H54 (cell line): ENCODE results near the gene TCEA2.

Source experiments
- DNase-seq: peaks from one replicate; pipeline ENCODE4 v3.0.0; 2011; ENCODE audit warnings: low spot score, mixed read lengths; ENCODE audit not compliant: insufficient read length
- FAIRE-seq: peaks from 3 replicates; lab custom pipeline; 2011; peaks lifted over from hg19 to GRCh38; lab: Jason Lieb, UNC
- POLR2A ChIP-seq: IDR thresholded peaks from 2 replicates; pipeline ENCODE4 v1.6.1; 2011; ENCODE audit warnings: low read depth, mild to moderate bottlenecking, low read length

Gene TCEA2

DNA sequence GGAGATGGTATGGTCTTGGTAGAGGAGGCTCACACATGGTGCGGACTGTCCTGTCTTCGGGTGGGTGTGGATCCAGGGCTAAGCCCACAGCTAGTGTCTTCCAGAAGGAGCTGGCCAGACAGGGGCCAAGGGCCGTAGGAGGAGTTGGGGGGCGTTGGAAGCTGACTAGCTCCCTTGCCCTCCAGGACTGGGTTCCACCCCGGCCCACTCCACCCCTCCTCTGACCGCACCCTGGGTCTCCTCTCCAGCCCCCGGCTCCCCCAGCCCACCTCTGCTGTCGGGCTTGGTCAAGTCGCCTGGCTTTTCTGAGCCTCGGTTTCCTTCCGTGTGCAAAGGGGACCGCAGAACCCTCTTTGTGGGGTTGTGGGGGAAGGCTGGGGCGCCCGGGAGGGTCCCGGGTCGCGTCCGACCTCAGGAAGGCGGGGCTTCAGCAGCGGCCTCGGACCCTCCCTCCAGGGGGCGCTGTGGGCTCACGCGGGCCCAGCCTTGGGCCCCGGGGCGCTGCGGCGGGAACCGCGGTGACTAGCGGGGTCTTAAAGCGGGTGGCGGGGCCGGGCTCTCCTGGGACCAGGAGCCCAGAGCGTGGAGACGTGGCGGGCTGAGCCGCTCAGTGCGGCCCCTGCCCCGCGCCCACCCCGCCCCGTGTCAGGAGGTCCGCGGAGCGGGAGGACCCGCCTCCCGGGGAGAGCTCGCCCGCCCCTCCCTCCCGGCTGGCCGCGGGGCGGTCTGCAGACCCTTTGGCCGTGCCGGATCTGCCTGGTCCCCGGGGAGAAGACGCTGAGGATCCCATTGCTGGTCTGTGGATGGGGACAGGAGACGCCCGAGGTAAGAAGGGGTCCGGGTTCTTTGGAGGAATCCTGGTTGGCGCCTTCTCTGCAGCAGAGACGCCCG is 39.0 kb downstream of the TCEA2 start:
- no peak for TF ChIP-seq POLR2A
- DNase-seq (peak; percentile 72), FAIRE-seq (no peak)

DNA sequence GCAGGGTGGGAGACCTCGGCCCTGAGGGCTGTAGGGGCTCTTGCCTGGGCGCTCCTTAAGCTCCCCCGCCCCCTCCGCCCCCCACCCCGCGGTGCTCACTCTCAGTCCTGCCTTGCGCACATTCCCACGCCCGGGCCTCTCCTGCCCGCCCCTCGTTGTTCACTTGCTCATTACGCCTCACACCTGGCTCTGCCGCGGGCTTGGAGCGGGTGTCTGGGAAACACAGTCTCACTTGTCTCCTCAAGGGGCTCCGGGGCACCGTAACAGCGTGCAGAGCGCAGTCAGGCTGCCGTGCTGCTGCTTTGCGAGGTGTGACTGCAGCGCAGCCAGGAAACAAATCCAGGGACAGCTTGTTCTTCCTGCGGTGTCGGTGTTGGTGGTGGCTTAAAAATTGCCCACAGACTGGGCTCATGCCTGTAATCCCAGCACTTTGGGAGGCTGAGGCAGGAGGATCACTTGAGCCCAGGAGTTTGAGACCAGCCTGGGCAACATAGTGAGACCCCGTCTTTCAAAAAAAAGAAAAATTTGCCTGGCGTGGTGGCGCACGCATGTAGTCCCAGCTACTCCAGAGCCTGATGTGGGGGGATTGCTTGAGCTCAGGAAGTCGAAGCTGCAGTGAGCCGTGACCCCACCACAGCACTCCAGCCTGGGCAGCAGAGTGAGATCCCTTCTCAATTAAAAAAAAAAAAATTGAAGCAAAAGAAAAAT is 39.8 kb downstream of the TCEA2 start:
- DNase-seq (no peak), FAIRE-seq (no peak)
- TF ChIP-seq POLR2A, result no peak

DNA sequence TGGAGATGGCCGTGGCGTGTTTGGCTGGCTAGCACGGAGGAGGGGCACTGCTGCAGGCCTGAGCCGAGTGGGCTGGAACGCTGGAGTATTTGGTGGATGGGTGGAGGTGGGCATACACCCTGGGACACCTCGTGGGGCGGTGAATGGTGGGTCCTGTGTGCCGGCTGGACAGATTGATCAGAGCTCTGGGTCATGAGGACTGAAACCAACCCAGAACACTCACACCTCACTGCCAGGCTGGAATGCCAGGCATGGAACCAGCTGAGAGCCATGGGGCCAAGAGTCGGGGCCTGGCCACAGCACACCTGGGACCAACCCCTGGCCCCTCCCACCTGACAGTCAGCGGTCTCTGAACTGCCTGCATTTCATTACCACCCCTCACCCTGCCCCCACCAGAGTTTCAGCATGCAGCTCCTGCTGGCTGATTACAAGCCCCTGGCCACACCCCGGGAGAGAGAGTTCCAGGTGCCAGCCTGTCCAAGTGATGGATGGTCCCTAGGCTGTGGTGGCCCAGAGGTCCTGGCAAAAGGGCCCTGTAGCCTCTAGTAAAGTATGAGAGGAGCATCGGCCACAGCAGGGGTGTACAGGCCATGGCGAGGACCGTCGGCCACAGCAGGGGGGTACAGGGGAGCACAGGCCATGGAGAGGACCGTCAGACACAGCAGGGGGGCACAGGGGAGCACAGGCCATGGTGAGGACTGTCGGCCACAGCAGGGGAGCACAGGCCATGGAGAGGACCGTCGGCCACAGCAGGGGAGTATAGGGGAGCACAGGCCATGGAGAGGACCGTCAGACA is 41.1 kb downstream of the TCEA2 start:
- no peak for TF ChIP-seq POLR2A
- FAIRE-seq (no peak), DNase-seq (no peak)

DNA sequence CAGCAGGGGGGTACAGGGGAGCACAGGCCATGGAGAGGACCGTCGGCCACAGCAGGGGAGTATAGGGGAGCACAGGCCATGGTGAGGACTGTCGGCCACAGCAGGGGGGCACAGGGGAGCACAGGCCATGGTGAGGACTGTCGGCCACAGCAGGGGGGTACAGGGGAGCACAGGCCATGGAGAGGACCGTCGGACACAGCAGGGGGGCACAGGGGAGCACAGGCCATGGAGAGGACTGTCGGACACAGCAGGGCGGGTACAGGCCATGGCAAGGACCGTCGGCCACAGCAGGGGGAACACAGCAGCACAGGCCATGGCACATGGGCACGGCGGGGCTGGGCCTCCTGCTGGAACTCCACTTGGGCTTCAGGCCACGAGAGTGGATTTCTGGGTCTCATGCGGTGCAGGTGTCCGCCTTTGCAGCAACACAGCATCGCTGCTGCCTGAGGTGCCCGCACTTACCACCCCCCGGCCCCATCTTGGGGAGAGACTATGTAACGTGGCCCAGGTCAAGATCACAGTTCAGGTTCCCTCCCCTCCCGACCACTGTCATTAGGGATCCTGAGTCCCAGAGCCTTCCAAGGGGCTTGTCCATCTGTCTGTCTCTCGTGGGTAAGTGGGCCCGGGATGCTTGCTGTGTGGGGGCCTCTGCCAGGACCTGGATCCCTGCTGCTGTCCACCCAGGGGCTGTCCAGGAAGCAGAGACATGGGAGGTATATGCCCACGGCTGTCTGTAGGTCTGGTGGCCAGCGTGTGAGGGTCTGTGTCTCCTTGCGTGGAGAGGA is 41.9 kb downstream of the TCEA2 start:
- no peak for FAIRE-seq
- DNase-seq, result no peak
- no peak for TF ChIP-seq POLR2A

DNA sequence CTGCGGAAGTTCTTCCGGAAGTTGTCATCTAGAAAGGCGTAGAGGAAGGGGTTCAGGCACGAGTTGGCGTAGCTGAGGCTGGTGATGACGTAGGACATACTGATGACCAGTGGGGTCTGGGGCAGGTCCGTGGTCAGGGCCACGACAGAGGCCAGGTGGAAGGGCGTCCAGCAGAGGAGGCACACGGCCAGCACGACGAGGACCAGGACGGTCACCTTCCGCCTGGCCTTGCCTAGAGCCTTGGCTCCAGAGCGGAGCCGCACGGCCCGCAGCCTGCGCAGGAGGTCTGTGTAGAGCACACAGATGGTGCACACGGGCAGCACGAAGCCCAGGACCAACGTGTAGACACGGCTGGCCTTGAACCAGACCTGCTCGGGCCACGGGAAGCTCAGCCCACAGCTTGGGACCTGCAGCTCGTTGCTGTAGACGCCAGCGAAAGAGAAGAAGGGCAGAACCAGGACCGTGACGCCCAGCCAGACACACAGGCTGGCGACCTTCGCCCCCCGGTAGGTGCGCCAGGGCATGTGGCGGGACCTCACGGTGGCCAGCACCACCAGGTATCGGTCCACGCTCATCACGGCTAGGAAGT is 42.9 kb downstream of the TCEA2 start:
- DNase-seq (no peak), FAIRE-seq (no peak)
- no peak for TF ChIP-seq POLR2A

DNA sequence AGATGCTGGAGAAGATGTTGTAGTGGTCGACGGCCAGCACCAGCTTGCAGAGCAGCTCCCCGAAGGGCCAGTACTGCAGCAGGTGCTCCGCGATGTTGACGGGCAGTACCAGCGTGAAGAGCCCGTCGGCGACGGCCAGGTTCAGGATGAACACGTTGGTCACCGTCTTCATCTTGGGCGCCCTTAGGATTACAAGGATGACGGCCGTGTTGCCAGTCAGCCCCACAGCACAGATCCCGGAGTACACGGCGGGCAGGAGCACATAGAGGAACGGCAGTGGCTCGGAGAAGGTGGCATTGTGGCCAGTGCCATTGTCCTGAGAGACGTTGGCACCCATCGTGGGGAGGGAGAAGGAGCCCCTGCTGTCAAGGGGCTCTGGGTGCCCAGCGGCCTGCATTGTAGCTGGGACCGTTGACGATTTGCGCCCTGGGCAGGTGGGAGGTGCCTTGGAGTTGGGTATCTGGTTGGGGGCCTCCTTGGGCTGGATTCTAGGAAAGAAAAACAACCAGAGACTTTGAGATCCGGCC is 43.5 kb downstream of the TCEA2 start:
- FAIRE-seq, result no peak
- TF ChIP-seq POLR2A, result no peak
- no peak for DNase-seq

DNA sequence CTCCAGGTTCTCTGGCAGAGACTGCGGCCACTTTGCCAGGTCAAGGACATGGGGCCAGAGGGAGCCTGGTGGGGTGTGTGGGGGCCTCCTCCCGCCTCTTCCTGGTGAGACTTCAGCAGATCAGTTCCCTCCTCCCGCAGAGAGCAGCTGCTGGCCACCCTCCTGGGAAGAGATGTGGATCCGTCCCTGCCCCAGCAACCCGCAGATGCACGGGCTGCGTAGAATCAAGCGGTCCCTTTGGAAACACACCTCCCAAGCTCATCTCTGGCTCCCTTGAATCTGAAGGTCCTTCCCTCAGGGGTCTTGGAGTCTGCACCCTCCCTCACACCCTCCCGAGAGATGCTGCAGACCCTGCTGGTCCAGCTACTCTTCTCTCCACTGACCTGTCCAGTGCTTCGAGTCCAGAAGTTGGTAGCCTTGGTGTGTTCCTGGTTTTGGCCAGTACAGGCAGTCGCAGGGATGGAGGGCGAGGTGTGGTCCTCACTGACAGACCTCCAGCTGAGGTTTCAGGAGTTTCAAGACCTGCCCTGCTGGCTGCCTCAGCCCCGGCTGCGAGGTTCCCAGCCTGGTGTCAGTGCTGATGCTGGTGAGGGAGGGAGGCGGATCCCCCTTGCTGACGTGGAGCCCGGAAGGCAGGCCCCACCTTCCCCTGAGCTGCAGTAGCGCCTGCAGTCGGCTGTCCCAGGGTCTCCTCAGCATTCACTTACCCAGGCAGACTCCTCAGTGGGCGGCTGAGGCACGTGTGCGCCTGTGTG is 44.2 kb downstream of the TCEA2 start, which contains the start of gene NPBWR2:
Gene NPBWR2, minus strand, starts transcription at position 585 of the 755 bp plus-strand sequence. CDS start 734 bp downstream, outside the sequence.
- FAIRE-seq (no peak), DNase-seq (no peak)
- no peak for TF ChIP-seq POLR2A

DNA sequence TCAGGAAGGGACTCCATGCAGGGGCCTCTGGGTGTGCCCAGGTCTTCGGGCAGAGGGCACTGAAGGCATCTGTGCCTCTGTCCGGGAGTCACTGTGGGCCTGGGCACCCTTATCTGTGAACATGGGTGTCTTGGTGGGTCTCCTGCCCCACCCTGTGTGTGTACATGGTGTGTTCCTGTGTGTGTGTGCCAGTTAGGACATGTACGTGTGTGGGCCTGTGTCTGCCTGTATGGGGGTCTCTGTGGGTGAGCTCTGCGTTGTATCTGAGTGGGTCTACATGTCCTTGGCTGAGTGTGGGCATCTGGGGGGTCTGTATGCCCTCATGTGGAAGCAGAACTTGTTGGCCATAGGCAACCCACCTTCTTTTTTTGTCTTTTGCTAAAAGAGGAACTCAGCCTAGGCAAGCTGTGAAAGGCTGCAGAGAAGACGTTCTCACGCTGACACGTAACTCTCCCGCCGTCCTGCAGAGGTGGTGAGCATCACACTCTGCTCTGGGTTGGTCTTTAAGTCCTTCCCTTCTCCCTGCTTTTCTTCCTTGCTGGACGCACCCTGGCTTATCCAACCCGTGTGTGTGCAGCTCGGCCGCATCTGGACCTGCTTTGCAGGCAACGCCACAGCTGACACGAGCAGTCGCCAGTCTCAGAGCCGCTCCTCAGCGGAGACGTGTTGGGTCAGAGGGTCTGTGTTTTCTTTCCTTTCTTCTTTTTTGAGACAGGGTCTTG is 44.9 kb downstream of the TCEA2 start:
- no peak for TF ChIP-seq POLR2A
- DNase-seq (no peak), FAIRE-seq (no peak)

DNA sequence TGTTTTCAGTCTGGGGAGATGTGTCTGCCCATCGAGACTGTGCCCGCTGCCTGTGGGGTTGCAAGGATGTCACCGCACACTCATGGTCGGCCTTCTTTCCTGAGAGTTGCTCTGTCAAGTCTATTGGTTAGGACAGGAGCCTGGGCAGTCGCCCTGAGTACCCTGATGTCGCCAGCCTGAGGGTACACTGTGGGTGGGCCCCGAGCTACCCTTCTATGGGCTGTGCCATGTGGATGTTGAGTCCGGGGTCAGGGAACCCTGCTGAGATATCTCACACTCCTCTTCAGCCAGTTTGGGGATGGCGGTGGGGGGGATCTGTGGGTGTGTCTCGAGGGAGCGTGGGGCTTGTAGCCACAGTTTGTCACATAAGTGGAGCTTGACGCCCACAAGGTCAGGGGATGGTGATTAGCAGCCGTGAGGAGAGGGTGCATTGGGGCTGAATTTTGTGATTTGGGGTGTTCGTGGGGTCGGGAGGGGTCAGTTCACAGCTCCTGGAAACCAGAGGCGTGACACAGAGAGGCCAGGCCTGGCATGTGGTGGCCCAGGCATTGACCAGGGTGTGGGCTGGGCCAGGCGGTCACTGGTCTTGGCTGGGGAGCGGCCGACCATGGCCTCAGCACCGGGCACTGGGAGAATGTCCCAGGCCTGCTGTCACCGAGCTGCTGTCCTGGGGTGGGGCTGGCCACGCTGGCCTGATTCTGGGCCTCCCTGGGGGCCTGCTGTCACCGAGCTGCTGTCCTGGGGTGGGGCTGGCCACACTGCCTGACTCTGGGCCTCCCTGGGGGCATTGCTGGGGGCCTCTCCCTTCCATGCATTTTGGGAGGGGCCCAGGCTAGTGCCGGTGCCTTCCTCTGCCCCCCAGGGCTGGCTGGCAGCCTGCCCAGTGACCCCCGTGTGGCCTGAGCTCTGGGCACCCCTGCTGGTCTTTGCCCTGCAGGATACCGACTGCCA is 46.0 kb downstream of the TCEA2 start:
- FAIRE-seq, result no peak
- no peak for DNase-seq
- TF ChIP-seq POLR2A, result no peak

DNA sequence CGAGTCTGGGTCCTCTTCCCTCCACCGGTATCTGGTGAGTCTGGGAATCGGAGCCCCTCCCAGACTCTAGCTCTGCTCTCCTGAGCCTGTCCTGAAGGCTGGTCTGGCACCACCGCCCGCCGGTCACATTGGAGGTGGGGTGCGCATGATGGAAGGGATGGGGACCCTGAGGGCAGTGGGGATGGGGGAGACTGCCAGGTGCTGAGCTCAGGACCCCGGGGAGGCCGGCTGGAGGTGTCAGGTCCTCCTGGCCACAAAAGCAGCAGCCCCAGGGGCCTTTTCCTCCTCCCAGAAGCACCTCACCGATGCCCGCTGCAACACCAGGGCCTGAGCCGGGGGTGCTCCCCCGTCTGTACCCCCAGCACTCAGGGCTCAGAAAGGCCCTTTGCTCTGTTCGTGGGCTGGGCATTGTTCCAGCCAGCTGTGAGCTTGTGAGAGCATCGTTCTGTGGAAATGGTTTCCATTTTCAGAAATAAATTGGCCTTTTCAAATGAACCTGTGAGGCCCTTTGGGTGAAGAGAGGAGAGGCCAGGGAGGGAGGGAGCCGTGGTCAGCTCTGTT is 46.9 kb downstream of the TCEA2 start:
- FAIRE-seq, result no peak
- DNase-seq, result no peak

More for the DNA sequence above, 46.9 kb downstream of the TCEA2 start:
- no peak for TF ChIP-seq POLR2A
